K562 (cell line): Measurements from ENCODE around the gene SERPINA10. TPM values are rescaled to one million over a fixed set of nuclear protein-coding genes. Genes with fewer than 3 reads are reported as not detected.

Source experiments
- ATAC-seq: fragments of 200-7000 bp; cut with Tn5 transposase; 3 replicates; pipeline ENCODE4 v1.9.1; 2020; ENCODE audit warnings: moderate library complexity
- BruUV-seq: library from RNA; stranded (reverse); fragments of 400-500 nt; replicated peaks from 2 replicates; lab custom pipeline; 2021; lab: Mats Ljungman, UMichigan
- CTCF ChIA-PET: fragments of 300-600 bp; formaldehyde crosslinking; extraction: SDS; loops from one replicate; lab custom pipeline; 2021; ENCODE audit warnings: low intra/inter-chr PET ratio; lab: Yijun Ruan, JAX
- POLR2A ChIA-PET: fragments of 300-600, 350-650 bp; sonication (Branson Sonifier 250); formaldehyde crosslinking; extraction: SDS; loops from one replicate; lab custom pipeline; 2021; ENCODE audit warnings: antibody characterized with exemption, inconsistent platforms; lab: Yijun Ruan, JAX
- DNase-seq, 4 experiments: peaks; one replicate each; pipeline versions ENCODE4 v3.0.0 to v3.0.0-alpha.2; 2011 to 2018; ENCODE audit warnings: low spot score in 3 of 4, mixed read lengths in 3 of 4; ENCODE audit errors: extremely low read depth in 1 of 4
- FAIRE-seq: peaks from 2 replicates; lab custom pipeline; 2011; peaks lifted over from hg19 to GRCh38; lab: Jason Lieb, UNC
- H2AFZ ChIP-seq: 2 replicates; pipeline ENCODE4 v1.6.0; 2011; ENCODE audit warnings: low read depth, low read length, control low read depth, inconsistent platforms
- H3K27ac ChIP-seq: fragments of 200-600 bp; 3 replicates; pipeline ENCODE4 v1.8.0; 2011; ENCODE audit warnings: low read depth, mild to moderate bottlenecking, control low read depth, inconsistent platforms, low read length, moderate library complexity, mixed read lengths; ENCODE audit errors: extremely low read depth
- H3K27me3 ChIP-seq, 2 experiments: fragments of 300-600 bp in 1 of 2; 2 replicates in 1 of 2; 3 replicates in 1 of 2; pipeline versions ENCODE4 v1.6.0 to v1.8.0; 2011; ENCODE audit warnings: inconsistent platforms in 2 of 2, low read length in 2 of 2, mild to moderate bottlenecking in 1 of 2, mixed read lengths in 1 of 2, moderate library complexity in 1 of 2; ENCODE audit not compliant: control insufficient read depth in 2 of 2, insufficient read depth in 2 of 2
- H3K36me3 ChIP-seq: fragments of 300-600 bp; 3 replicates; pipeline ENCODE4 v1.8.0; 2011; ENCODE audit warnings: mild to moderate bottlenecking, low read length, inconsistent platforms; ENCODE audit not compliant: control insufficient read depth, insufficient read depth
- H3K4me1 ChIP-seq, 2 experiments: fragments of 200-600 bp in 1 of 2; replicated peaks in 1 of 2; 2 replicates in 1 of 2; 3 replicates in 1 of 2; pipeline versions ENCODE4 v1.5.1 to v1.8.0; 2011; ENCODE audit warnings: inconsistent platforms in 2 of 2, low read length in 2 of 2, mild to moderate bottlenecking in 1 of 2, mixed read lengths in 1 of 2, moderate library complexity in 1 of 2; ENCODE audit not compliant: control insufficient read depth in 2 of 2, insufficient read depth in 2 of 2
- H3K4me2 ChIP-seq: 2 replicates; pipeline ENCODE4 v1.6.1; 2011; ENCODE audit warnings: low read length, control low read depth, inconsistent platforms, mixed read lengths; ENCODE audit not compliant: insufficient read depth
- H3K4me3 ChIP-seq: fragments of 200-600 bp; sonication (generic), shearing (Covaris generic); 2 replicates; pipeline ENCODE4 v1.5.1; 2016; ENCODE audit warnings: control low read depth, inconsistent platforms
- H3K79me2 ChIP-seq: fragments of 200-600 bp; 3 replicates; pipeline ENCODE4 v1.8.0; 2011; ENCODE audit warnings: low read length, inconsistent platforms; ENCODE audit not compliant: control insufficient read depth, insufficient read depth
- H3K9ac ChIP-seq, 2 experiments: 2 replicates each; pipeline versions ENCODE4 v1.6.0 to v1.6.1; 2011; ENCODE audit warnings: low read depth in 2 of 2, low read length in 2 of 2, control low read depth in 1 of 2, inconsistent platforms in 1 of 2, mild to moderate bottlenecking in 1 of 2, mixed read lengths in 1 of 2; ENCODE audit not compliant: insufficient read depth in 1 of 2
- H3K9me1 ChIP-seq: one replicate; pipeline ENCODE4 v1.6.0; 2011; ENCODE audit warnings: inconsistent platforms, mild to moderate bottlenecking, low read length, moderate library complexity; ENCODE audit not compliant: control insufficient read depth, insufficient read depth
- H3K9me3 ChIP-seq: replicated peaks from 2 replicates; pipeline ENCODE4 v1.5.1; 2011; ENCODE audit warnings: low read depth, low read length, inconsistent platforms; ENCODE audit not compliant: control insufficient read depth, insufficient read depth
- H4K20me1 ChIP-seq: replicated peaks from 2 replicates; pipeline ENCODE4 v1.6.1; 2011; ENCODE audit warnings: low read length, inconsistent platforms, mixed read lengths; ENCODE audit not compliant: control insufficient read depth, insufficient read depth
- ARID1B ChIP-seq: fragments of 450-650 bp; IDR thresholded peaks from 2 replicates; pipeline ENCODE4 v1.6.1; 2016; ENCODE audit warnings: antibody characterized with exemption, mild to moderate bottlenecking, inconsistent platforms
- CCAR2 ChIP-seq: fragments of 200-400 bp; formaldehyde crosslinking; IDR thresholded peaks from 2 replicates; pipeline ENCODE4 v1.6.1; 2017; ENCODE audit warnings: mild to moderate bottlenecking, low read depth, low read length
- ESRRB ChIP-seq: fragments of 250-450 bp; sonication (Bioruptor Pico); IDR thresholded peaks from 2 replicates; pipeline ENCODE4 v1.5.0; 2020; ENCODE audit warnings: mild to moderate bottlenecking, moderate library complexity, borderline replicate concordance
- HDAC1 ChIP-seq, 2 experiments: fragments of 450-650 bp; IDR thresholded peaks; 2 replicates each; pipeline ENCODE4 v1.6.1; 2016 to 2017; ENCODE audit warnings: inconsistent platforms in 1 of 2, mild to moderate bottlenecking in 1 of 2, moderate library complexity in 1 of 2
- HMG20B ChIP-seq: fragments of 250-450 bp; sonication (Bioruptor Pico); IDR thresholded peaks from 2 replicates; pipeline ENCODE4 v1.5.0; 2021; ENCODE audit warnings: mild to moderate bottlenecking
- MEF2A ChIP-seq: IDR thresholded peaks from 2 replicates; pipeline ENCODE4 v1.6.1; 2011; ENCODE audit warnings: low read depth, mild to moderate bottlenecking, low read length, moderate library complexity; ENCODE audit not compliant: control insufficient read depth
- NFE2L1 ChIP-seq: fragments of 450-650 bp; IDR thresholded peaks from 2 replicates; pipeline ENCODE4 v1.6.1; 2016; ENCODE audit warnings: missing genetic modification characterization, low read depth, mild to moderate bottlenecking, missing compliant biosample characterization, moderate library complexity, borderline replicate concordance
- PYGO2 ChIP-seq: fragments of 450-650 bp; IDR thresholded peaks from 2 replicates; pipeline ENCODE4 v1.6.1; 2016; ENCODE audit warnings: mild to moderate bottlenecking, missing genetic modification characterization, moderate library complexity, missing compliant biosample characterization
- ZBTB7A ChIP-seq: IDR thresholded peaks from 2 replicates; pipeline ENCODE4 v1.6.1; 2011; ENCODE audit warnings: low read depth, mild to moderate bottlenecking, low read length, moderate library complexity, borderline replicate concordance; ENCODE audit not compliant: control insufficient read depth
- ZBTB8A ChIP-seq: fragments of 450-650 bp; IDR thresholded peaks from 2 replicates; pipeline ENCODE4 v1.6.1; 2018; ENCODE audit warnings: mild to moderate bottlenecking, moderate library complexity; ENCODE audit not compliant: partially characterized antibody
- ZC3H11A ChIP-seq: IDR thresholded peaks from 2 replicates; pipeline ENCODE4 v1.6.1; 2012; ENCODE audit warnings: low read depth, low read length, improper control_type of control experiment
- ZNF507 ChIP-seq: conservative IDR thresholded peaks from 2 replicates; pipeline ENCODE4 v1.6.1; 2017; ENCODE audit warnings: missing genetic modification characterization, missing compliant biosample characterization
- ZNF592 ChIP-seq: fragments of 450-650 bp; IDR thresholded peaks from 2 replicates; pipeline ENCODE4 v1.6.1; 2017; ENCODE audit warnings: antibody characterized with exemption, mild to moderate bottlenecking
- ZSCAN32 ChIP-seq: fragments of 450-650 bp; formaldehyde crosslinking; IDR thresholded peaks from 2 replicates; pipeline ENCODE4 v1.4.0; 2020; ENCODE audit warnings: mild to moderate bottlenecking, moderate library complexity
- WGBS: fragments of 100-300 bp; shearing (Covaris generic); methylation state at CpG from one replicate; pipeline ENCODE4 v1.1.6; 2016; ENCODE audit warnings: low coverage, mixed read lengths; ENCODE audit not compliant: insufficient coverage; ENCODE audit errors: missing lambda C conversion rate; 5-methylcytosine and 5-hydroxymethylcytosine counted together
- in situ Hi-C: fragments of 300-500 bp; cut with MboI; formaldehyde crosslinking; loops from 4 replicates; pipeline ENCODE4 v1.15.0; 2018; ENCODE audit warnings: inconsistent platforms, mixed read lengths
- intact Hi-C: fragments of 100-400 bp; cut with micrococcal nuclease; formaldehyde crosslinking; loops from 2 replicates; pipeline ENCODE4 v1.14.2; 2022
- polyA plus RNA-seq, 8 experiments: library from polyadenylated mRNA; depleted of rRNA in 4 of 8; stranded (reverse) in 5 of 8; unstranded in 3 of 8; fragments of >200 nt; fragmentation: Nextera tagmentation in 2 of 8; fragmentation: Illumina TruSeq in 1 of 8; extraction: Ambion mirVana in 2 of 8; extraction: Trizol in 1 of 8; gene quantifications; 2 replicates each; pipeline versions ENCODE4 v1.2.1 to v1.2.3, GENCODE V29; 2011 to 2014; ENCODE audit warnings: inconsistent platforms in 1 of 8, missing spikeins in 1 of 8
- total RNA-seq, 7 experiments: library from RNA; depleted of rRNA in 6 of 7; stranded (reverse); fragments of >200 nt in 6 of 7; fragmentation: Illumina TruSeq in 2 of 7; extraction: Trizol in 2 of 7; gene quantifications; 2 replicates each; pipeline versions ENCODE4 v1.2.1 to v1.2.3, GENCODE V29; 2011 to 2021; ENCODE audit warnings: low replicate concordance in 1 of 7

Gene SERPINA10
- total and polyA plus RNA-seq, 9 of the 15 experiments (the other 6 are each of a cell fraction or from before 2014, with no cell fraction given), result not detected

- H3K4me1 ChIP-seq, result no peaks in the 10 kb centered on the region
- H3K27ac ChIP-seq, result no peak overlapping the region
- DNase-seq, result no peak
- no peak overlapping the region for H3K4me3 ChIP-seq
- ATAC-seq, result no peak
- WGBS, result 0% methylated on average over 3 of the region's 3 CpGs
- no peaks in the 10 kb centered on the region for H4K20me1 ChIP-seq
- H3K79me2 ChIP-seq, result no peaks in the 10 kb centered on the region
- TF ChIP-seq ZNF592 (no peak), ESRRB (no peak), HMG20B (CRISPR knock-in tag) (no peak), ZBTB8A (no peak), NFE2L1 (no peak), ARID1B (no peak), CCAR2 (no peak), PYGO2 (no peak), ZC3H11A (no peak), ZSCAN32 (CRISPR knock-in tag) (no peak), MEF2A (no peak), ZNF507 (tag) (no peak), HDAC1 (IDR thresholded peaks at IDR 0.05) (no peak), ZBTB7A (no peak)
- no peaks in the 10 kb centered on the region for H3K36me3 ChIP-seq
- BruUV-seq, result no TSS peak
- CTCF ChIA-PET, result no interaction called here
- intact Hi-C loops (no loop called here), in situ Hi-C loops (no loop called here)
- no peak overlapping the region for H2AFZ ChIP-seq
- no peaks in the 10 kb centered on the region for H3K9me1 ChIP-seq
- H3K4me2 ChIP-seq, result no peak overlapping the region
- no peak overlapping the region for H3K9ac ChIP-seq
- H3K9me3 ChIP-seq, result no peaks in the 10 kb centered on the region
- H3K27me3 ChIP-seq, result peaks cover 0 to 6% of the 10 kb centered on the region in 2 experiments; a peak in 1 of 5 replicates
- POLR2A ChIA-PET, result no interaction called here
- no peak for FAIRE-seq
These were observed 483 bp upstream of the SERPINA10 start for GRCh38 chr14:94293578-94293924.
